GM23338 (cell line): ENCODE measurements around the gene SLC51A. TPM values are rescaled to one million over a fixed set of nuclear protein-coding genes. Genes with fewer than 3 reads are reported as not detected.

Experiments
- ATAC-seq: fragments of 200-7000 bp; cut with Tn5 transposase; 3 replicates; pipeline ENCODE4 v1.9.1; 2020
- DNase-seq: peaks from one replicate; pipeline ENCODE4 v3.0.0-alpha.2; 2015; ENCODE audit warnings: low spot score
- H2AFZ ChIP-seq: fragments of 200-600 bp; sonication (generic); 2 replicates; pipeline ENCODE4 v1.8.0; 2016; ENCODE audit warnings: antibody characterized with exemption, mild to moderate bottlenecking, moderate library complexity
- H3F3A ChIP-seq: fragments of 200-600 bp; sonication (generic); replicated peaks from 2 replicates; pipeline ENCODE4 v1.8.0; 2017; ENCODE audit warnings: antibody characterized with exemption, mixed run types, low read depth
- H3K27ac ChIP-seq: fragments of 200-600 bp; sonication (generic); 2 replicates; pipeline ENCODE4 v1.6.1; 2016; ENCODE audit warnings: low read depth
- H3K27me3 ChIP-seq: fragments of 200-600 bp; sonication (generic); 2 replicates; pipeline ENCODE4 v1.8.0; 2016; ENCODE audit warnings: mild to moderate bottlenecking, mixed run types, moderate library complexity; ENCODE audit not compliant: insufficient read depth
- H3K36me3 ChIP-seq: fragments of 200-600 bp; sonication (generic); 2 replicates; pipeline ENCODE4 v1.8.0; 2016; ENCODE audit warnings: mild to moderate bottlenecking; ENCODE audit not compliant: insufficient read depth
- H3K4me1 ChIP-seq: fragments of 200-600 bp; sonication (generic); 2 replicates; pipeline ENCODE4 v1.8.0; 2016; ENCODE audit warnings: mild to moderate bottlenecking, moderate library complexity; ENCODE audit not compliant: insufficient read depth
- H3K4me2 ChIP-seq: fragments of 200-600 bp; sonication (generic); 2 replicates; pipeline ENCODE4 v1.7.1; 2017; ENCODE audit warnings: mixed run types
- H3K4me3 ChIP-seq: fragments of 200-600 bp; sonication (generic); 2 replicates; pipeline ENCODE4 v1.6.1; 2016; ENCODE audit warnings: mixed run types
- H3K79me2 ChIP-seq: fragments of 200-600 bp; sonication (generic); replicated peaks from 2 replicates; pipeline ENCODE4 v1.8.0; 2017; ENCODE audit warnings: mild to moderate bottlenecking; ENCODE audit not compliant: insufficient read depth
- H3K9me2 ChIP-seq: fragments of 200-600 bp; sonication (generic); 2 replicates; pipeline ENCODE4 v1.8.0; 2017; ENCODE audit not compliant: insufficient read depth
- H4K20me1 ChIP-seq: fragments of 200-600 bp; sonication (generic); replicated peaks from 2 replicates; pipeline ENCODE4 v1.8.0; 2017; ENCODE audit warnings: mild to moderate bottlenecking; ENCODE audit not compliant: insufficient read depth
- H3K27ac Mint-ChIP-seq: 2 replicates; pipeline ENCODE4 v1.8.0; 2020; ENCODE audit warnings: inconsistent platforms, mild to moderate bottlenecking, moderate library complexity, mixed read lengths
- H3K27me3 Mint-ChIP-seq: 3 replicates; pipeline ENCODE4 v1.8.0; 2022; ENCODE audit warnings: low read depth, mild to moderate bottlenecking, moderate library complexity, mixed read lengths, inconsistent platforms; ENCODE audit not compliant: insufficient read depth, poor library complexity
- H3K36me3 Mint-ChIP-seq: 3 replicates; pipeline ENCODE4 v1.8.0; 2021; ENCODE audit warnings: low read depth, mild to moderate bottlenecking, inconsistent platforms, moderate library complexity, mixed read lengths
- H3K4me1 Mint-ChIP-seq: 3 replicates; pipeline ENCODE4 v1.8.0; 2020; ENCODE audit warnings: mild to moderate bottlenecking, inconsistent platforms, mixed read lengths
- H3K4me3 Mint-ChIP-seq: 3 replicates; pipeline ENCODE4 v1.8.0; 2021; ENCODE audit warnings: moderate library complexity, mild to moderate bottlenecking, inconsistent platforms, mixed read lengths
- H3K9me3 Mint-ChIP-seq: 3 replicates; pipeline ENCODE4 v1.8.0; 2020; ENCODE audit warnings: moderate library complexity, mild to moderate bottlenecking, inconsistent platforms, mixed read lengths
- CREB1 ChIP-seq: fragments of 250-450 bp; sonication (Bioruptor Pico); IDR thresholded peaks from 2 replicates; pipeline ENCODE4 v1.5.0; 2020; ENCODE audit warnings: low read depth, mild to moderate bottlenecking, moderate library complexity
- CTCF ChIP-seq, 2 experiments: fragments of 200-600 bp in 1 of 2; sonication (generic) in 1 of 2; conservative IDR thresholded peaks; 2 replicates each; pipeline versions ENCODE4 v1.5.1 to v1.6.1; 2016 to 2017; ENCODE audit warnings: antibody characterized with exemption in 2 of 2, low read depth in 2 of 2, mild to moderate bottlenecking in 2 of 2, moderate library complexity in 1 of 2
- ETS1 ChIP-seq: IDR thresholded peaks from 2 replicates; pipeline ENCODE4 v1.6.1; 2016; ENCODE audit warnings: antibody characterized with exemption
- EZH2 ChIP-seq: fragments of 200-600 bp; sonication (generic); IDR thresholded peaks from one replicate; pipeline ENCODE4 v1.8.0; 2017; ENCODE audit warnings: antibody characterized with exemption, mild to moderate bottlenecking, low read depth; ENCODE audit not compliant: unreplicated experiment
- EZH2phosphoT487 ChIP-seq: fragments of 200-600 bp; sonication (generic); IDR thresholded peaks from one replicate; pipeline ENCODE4 v1.8.1; 2018; ENCODE audit warnings: antibody characterized with exemption; ENCODE audit not compliant: unreplicated experiment
- JUNB ChIP-seq: IDR thresholded peaks from one replicate; pipeline ENCODE4 v1.6.1; 2016; ENCODE audit warnings: antibody characterized with exemption; ENCODE audit not compliant: unreplicated experiment
- NANOG ChIP-seq: IDR thresholded peaks from 2 replicates; pipeline ENCODE4 v1.6.1; 2016; ENCODE audit warnings: antibody characterized with exemption, borderline replicate concordance
- POLR2AphosphoS5 ChIP-seq: IDR thresholded peaks from 2 replicates; pipeline ENCODE4 v1.6.1; 2016; ENCODE audit warnings: antibody characterized with exemption, low read depth
- REST ChIP-seq: IDR thresholded peaks from one replicate; pipeline ENCODE4 v1.6.1; 2018; ENCODE audit warnings: antibody characterized with exemption; ENCODE audit not compliant: unreplicated experiment
- STAT1 ChIP-seq: IDR thresholded peaks from one replicate; pipeline ENCODE4 v1.6.1; 2016; ENCODE audit warnings: antibody characterized with exemption; ENCODE audit not compliant: unreplicated experiment
- ZNF114 ChIP-seq: fragments of 250-450 bp; sonication (Bioruptor Pico); IDR thresholded peaks from 2 replicates; pipeline ENCODE4 v1.5.0; 2020; ENCODE audit warnings: mild to moderate bottlenecking, moderate library complexity
- ZNF331 ChIP-seq: fragments of 250-450 bp; sonication (Bioruptor Pico); IDR thresholded peaks from 2 replicates; pipeline ENCODE4 v1.5.0; 2020; ENCODE audit warnings: low read depth, mild to moderate bottlenecking, moderate library complexity
- ZNF462 ChIP-seq: fragments of 250-450 bp; sonication (Bioruptor Pico); IDR thresholded peaks from 2 replicates; pipeline ENCODE4 v1.5.0; 2020; ENCODE audit warnings: mild to moderate bottlenecking, moderate library complexity
- polyA plus RNA-seq: library from polyadenylated mRNA; unstranded; fragments of >200 nt; fragmentation: Nextera tagmentation; extraction: Ambion mirVana; gene quantifications from 2 replicates; pipeline ENCODE4 v1.2.1, GENCODE V29; 2016
- total RNA-seq: library from RNA; depleted of rRNA; stranded (reverse); fragments of >200 nt; shearing (Covaris generic); gene quantifications from 2 replicates; pipeline ENCODE4 v1.2.3, GENCODE V29; 2014

Gene SLC51A
- total and polyA plus RNA-seq, 2 experiments from 2014 or later, result 4.0 to 6.7 TPM

GRCh38 chr3:196184881-196185280 is 31.5 kb upstream of the SLC51A start:
- Mint-ChIP-seq H3K36me3 (no peaks in the 10 kb centered on the region), H3K4me3 (no peak overlapping the region), H3K27me3 (peaks cover 8% of the 10 kb centered on the region), H3K27ac (no peak overlapping the region), H3K4me1 (peaks cover 11% of the 10 kb centered on the region), H3K9me3 (no peaks in the 10 kb centered on the region)
- H3K4me2 ChIP-seq, result no peak overlapping the region
- no peaks in the 10 kb centered on the region for H3K9me2 ChIP-seq
- no peaks in the 10 kb centered on the region for H3F3A ChIP-seq
- H3K4me3 ChIP-seq, result no peak overlapping the region
- H3K4me1 ChIP-seq, result peaks cover 9% of the 10 kb centered on the region
- DNase-seq (no peak), ATAC-seq (no peak)
- H3K27me3 ChIP-seq, result no peaks in the 10 kb centered on the region
- TF ChIP-seq CREB1 (CRISPR knock-in tag) (no peak), ETS1 (no peak), REST (no peak), POLR2AphosphoS5 (no peak), CTCF (conservative IDR thresholded peaks at IDR 0.05; ENCODE audit: low read depth in 2 of 2) (no peak), ZNF114 (CRISPR knock-in tag) (no peak), JUNB (no peak), EZH2 (no peak), ZNF331 (CRISPR knock-in tag) (no peak), STAT1 (no peak), NANOG (no peak), ZNF462 (CRISPR knock-in tag) (no peak), EZH2phosphoT487 (no peak)
- no peaks in the 10 kb centered on the region for H4K20me1 ChIP-seq
- H3K79me2 ChIP-seq, result no peaks in the 10 kb centered on the region
- H3K27ac ChIP-seq, result no peak overlapping the region
- no peaks in the 10 kb centered on the region for H3K36me3 ChIP-seq
- H2AFZ ChIP-seq, result no peak overlapping the region
